Head of caudate nucleus (tissue), 42 donors: ENCODE results near the gene QRICH1.
"Not testable (repeated sequence)": the region's sequence is repeated elsewhere in the genome, so short reads cannot be mapped to it uniquely, and the experiment has no call there.

Experiments
- DNase-seq, 42 donors: peaks; one replicate each; pipeline versions ENCODE4 v3.0.0 to v3.0.0-alpha.2; 2020 to 2021; ENCODE audit warnings: mixed read lengths in 7 of 42
- intact Hi-C: fragments of 100-400 bp; cut with DNase I; formaldehyde crosslinking; loops from one replicate; pipeline ENCODE4 v1.15.0; 2022

QRICH1 gene

DNA sequence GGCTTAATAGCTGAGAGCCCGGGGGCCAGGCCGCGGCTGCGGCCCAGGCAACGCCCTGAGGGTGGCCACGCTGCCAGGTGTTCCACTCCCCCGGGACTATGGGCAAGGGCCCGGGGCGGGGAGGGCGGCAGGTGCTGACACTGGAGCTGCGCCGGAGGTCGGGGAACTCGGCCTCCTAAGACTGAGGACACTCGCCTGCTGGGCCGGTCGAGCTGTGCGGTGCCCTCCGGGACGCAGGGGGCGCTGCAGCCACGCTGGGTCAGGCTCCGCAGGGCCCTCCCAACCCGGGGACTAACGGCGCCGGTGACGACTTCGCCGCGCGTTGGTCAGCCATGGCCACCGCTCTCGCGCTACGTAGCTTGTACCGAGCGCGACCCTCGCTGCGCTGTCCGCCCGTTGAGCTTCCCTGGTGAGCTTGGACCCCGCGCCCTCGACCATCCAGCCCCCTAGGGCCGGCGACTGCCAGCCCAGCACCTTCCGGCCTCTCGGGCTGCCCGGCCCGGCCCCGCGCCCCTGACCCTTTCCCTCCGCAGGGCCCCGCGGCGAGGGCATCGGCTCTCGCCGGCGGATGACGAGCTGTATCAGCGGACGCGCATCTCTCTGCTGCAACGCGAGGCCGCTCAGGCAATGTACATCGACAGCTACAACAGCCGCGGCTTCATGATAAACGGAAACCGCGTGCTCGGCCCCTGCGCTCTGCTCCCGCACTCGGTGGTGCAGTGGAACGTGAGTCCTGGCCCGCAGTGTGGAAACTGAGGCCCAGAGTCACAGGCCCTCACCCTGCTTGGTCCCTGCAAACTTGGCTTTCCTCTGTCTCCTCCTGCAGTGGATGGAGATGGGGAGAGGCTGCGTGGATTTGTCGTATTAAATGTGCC lies 71.8 kb downstream of the QRICH1 start, which contains the start of gene NDUFAF3:
NDUFAF3 (plus strand) TSS at position 309 of the 875 bp plus-strand sequence; CDS start at position 333, 24 bp downstream.
- peak; percentile 79 to 97 (median 94) for DNase-seq
- intact Hi-C loops: loop anchor here (5.0 to 10.0 kb wide), 3 partner anchors 35 to 393 kb away; partner anchors contain the start of genes QRICH1, RHOA and TCTA

DNA sequence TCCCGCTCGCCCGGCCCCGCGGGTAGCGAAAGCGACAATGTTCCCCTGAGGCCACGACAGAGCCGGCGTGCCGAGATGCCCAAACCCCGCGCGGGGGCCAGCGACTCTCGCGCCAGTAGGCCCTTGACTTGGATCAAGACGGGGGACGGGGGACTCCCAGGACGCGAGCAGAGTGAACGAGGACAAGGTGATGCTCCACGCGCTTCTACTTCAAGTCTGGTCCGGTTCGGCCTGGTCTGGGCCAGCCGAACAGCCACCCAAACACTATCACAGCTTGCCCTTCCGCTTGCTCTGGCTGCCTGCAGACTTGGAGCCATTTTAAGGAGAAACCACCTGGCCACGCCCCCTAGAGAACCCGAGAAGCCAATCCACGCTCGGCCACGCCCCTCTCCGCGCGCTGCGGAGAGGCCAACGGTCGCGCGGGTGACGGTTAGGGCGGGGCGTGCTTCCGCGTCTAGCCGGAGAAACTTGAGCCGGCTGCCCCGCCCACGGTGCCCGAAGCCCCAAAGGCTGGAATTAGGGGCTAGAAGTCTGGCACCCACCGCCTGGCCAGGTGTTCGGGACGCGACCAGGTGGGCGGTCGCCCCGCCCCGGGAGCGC lies 72.6 kb downstream of the QRICH1 start:
- DNase-seq: peak; percentile 95 to 99 (median 98)
- intact Hi-C loops: loop anchor here (5.0 to 10.0 kb wide), 3 partner anchors 34 to 393 kb away; partner anchors contain the start of genes QRICH1, RHOA and TCTA

- DNase-seq: peak in 13 of 42 donors; percentile 25 to 62 (median 42)
- intact Hi-C loops: loop anchor here (5.0 to 10.0 kb wide), 3 partner anchors 33 to 394 kb away; partner anchors contain the start of genes QRICH1, RHOA and TCTA
Measured at GRCh38 chr3:49020330-49021212, 73.3 kb downstream of the QRICH1 start.

DNA sequence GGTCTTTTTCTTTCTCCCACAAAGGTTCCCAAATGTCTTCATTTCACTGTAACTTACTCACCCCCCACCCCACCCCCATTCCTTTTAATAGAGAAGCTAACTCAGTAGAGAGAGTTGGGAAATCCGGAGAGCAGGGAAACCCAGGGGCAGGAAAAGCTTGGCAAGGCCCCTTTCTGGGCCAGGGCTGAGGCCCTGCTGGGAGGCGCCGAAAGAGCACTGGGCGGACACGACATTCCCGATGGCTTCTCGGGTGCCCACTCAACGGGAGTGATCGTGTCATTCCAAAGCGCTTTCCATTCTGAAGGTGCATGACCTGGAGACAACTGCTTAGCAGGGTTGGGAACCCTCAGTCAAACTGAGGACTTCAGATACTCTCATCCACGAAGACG lies 73.9 kb downstream of the QRICH1 start:
- intact Hi-C loops: loop anchor here (5.0 to 10.0 kb wide), 3 partner anchors 33 to 395 kb away; partner anchors contain the start of genes QRICH1, RHOA and TCTA
- DNase-seq: no peak

GRCh38 chr3:49018707-49019006 lies 75.2 kb downstream of the QRICH1 start:
- DNase-seq: peak in 1 of 42 donors; percentile 20
- intact Hi-C loops: no loop called here

GRCh38 chr3:49017971-49018706 lies 75.7 kb downstream of the QRICH1 start, which contains the start of gene DALRD3:
Gene DALRD3, minus strand, starts transcription at chr3:49018580. Its CDS starts 16 bp downstream, at chr3:49018564.
- DNase-seq: peak; percentile 49 to 88 (median 76)
- intact Hi-C loops: no loop called here

GRCh38 chr3:49017229-49017970 lies 76.5 kb downstream of the QRICH1 start:
- peak in 1 of 42 donors; percentile 15 for DNase-seq
- intact Hi-C loops: no loop called here

- intact Hi-C loops: no loop called here
- no peak for DNase-seq
Measured at GRCh38 chr3:49016414-49017228, 77.2 kb downstream of the QRICH1 start.

- peak in 1 of 42 donors; percentile 9 for DNase-seq
Measured at GRCh38 chr3:49015765-49016164, 78.1 kb downstream of the QRICH1 start.

DNA sequence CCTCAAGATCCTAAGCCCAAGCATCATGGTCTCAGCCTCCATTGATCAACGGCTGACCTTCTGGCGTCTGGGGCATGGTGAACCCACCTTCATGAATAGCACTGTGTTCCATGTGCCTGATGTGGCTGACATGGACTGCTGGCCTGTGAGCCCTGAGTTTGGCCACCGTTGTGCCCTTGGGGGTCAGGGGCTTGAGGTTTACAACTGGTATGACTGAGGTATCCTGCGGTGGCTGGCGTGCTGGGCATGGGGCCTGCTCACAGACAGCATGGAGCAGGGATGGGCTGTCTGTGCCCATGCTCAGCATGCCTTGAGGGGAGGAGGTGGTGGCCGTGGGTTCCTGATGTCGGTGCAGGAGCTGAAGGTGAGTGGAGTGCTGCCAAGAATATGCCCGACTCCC lies 78.8 kb downstream of the QRICH1 start:
- no peak for DNase-seq
- intact Hi-C loops: no loop called here

More at GRCh38 chr3:49015765-49016164, 78.1 kb downstream of the QRICH1 start:
- intact Hi-C loops: no loop called here

GRCh38 chr3:49013738-49014660 lies 79.9 kb downstream of the QRICH1 start:
- peak in 1 of 42 donors; percentile 43 for DNase-seq
- intact Hi-C loops: no loop called here

- intact Hi-C loops: no loop called here
Measured at GRCh38 chr3:49013113-49013737, 80.6 kb downstream of the QRICH1 start.

DNA sequence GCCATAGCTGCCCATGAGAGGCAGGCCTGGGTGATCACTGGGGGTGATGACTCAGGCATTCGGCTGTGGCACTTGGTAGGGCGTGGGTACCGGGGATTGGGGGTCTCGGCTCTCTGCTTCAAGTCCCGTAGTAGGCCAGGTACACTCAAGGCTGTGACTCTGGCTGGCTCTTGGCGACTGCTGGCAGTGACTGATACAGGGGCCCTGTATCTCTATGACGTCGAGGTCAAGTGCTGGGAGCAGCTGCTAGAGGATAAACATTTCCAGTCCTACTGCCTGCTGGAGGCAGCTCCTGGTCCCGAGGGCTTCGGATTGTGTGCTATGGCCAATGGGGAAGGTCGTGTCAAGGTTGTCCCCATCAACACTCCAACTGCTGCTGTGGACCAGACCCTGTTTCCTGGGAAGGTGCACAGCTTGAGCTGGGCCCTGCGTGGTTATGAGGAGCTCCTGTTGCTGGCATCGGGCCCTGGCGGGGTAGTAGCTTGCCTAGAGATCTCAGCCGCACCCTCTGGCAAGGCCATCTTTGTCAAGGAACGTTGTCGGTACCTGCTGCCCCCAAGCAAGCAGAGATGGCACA lies 81.3 kb downstream of the QRICH1 start:
- no peak for DNase-seq
- intact Hi-C loops: no loop called here

More at GRCh38 chr3:49013113-49013737, 80.6 kb downstream of the QRICH1 start:
- DNase-seq: no peak

DNA sequence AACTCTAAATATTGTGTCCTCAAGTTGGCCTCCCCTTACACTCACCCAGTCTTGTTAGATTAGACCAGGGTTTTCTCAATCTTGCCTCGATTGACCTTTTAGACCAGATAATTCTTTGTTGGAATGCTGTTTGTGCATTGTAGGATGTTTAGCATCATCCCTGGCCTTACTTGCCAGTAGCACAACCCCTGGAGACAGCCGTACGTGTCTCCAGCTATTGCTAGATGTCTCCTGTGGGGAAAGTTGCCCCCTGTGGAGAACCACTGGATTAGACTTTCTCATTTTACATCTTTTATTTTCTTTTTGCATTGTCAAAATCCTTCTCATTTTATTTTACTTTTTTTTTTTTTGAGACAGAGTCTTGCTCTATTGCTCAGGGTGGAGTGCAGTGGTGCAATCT lies 84.5 kb downstream of the QRICH1 start:
- intact Hi-C loops: no loop called here
- DNase-seq: no peak

DNA sequence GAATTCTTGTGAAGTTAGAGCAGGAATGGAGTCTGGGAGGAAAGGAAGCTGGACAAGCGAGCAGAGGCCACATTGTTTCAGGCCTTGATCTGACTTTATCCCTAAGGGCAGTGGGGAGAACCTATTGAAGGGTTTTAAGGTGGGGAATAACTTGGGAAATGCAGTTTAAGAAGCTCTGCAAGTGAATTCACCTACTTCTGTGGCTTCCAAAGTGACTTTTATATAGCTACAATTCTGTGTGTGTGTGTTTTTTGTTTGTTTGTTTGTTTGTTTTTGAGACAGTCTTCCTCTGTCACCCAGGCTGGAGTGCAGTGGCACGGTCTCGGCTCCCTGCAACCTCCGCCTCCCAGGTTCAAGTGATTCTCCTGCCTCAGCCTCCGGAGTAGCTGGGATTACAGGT lies 85.2 kb downstream of the QRICH1 start:
- DNase-seq, intact Hi-C loops: not testable (repeated sequence)
